Urinary bladder (tissue), 4 donors: ENCODE data around the gene CHAD. TPM values are rescaled to one million over a fixed set of nuclear protein-coding genes. Genes with fewer than 3 reads are reported as not detected.
"Not testable (repeated sequence)": the region's sequence is repeated elsewhere in the genome, so short reads cannot be mapped to it uniquely, and the experiment has no call there.

Experiments
- DNase-seq: peaks from one replicate; pipeline ENCODE4 v3.0.0-alpha.2; 2015; ENCODE audit errors: extremely low spot score
- H3K27ac ChIP-seq: one replicate; pipeline ENCODE4 v1.5.1; 2013; ENCODE audit warnings: low read depth, mild to moderate bottlenecking, moderate library complexity
- H3K36me3 ChIP-seq: one replicate; pipeline ENCODE4 v1.6.1; 2013; ENCODE audit warnings: mild to moderate bottlenecking, moderate library complexity; ENCODE audit not compliant: insufficient read depth
- H3K4me1 ChIP-seq: one replicate; pipeline ENCODE4 v1.6.1; 2013; ENCODE audit warnings: mild to moderate bottlenecking, moderate library complexity; ENCODE audit not compliant: insufficient read depth
- H3K4me3 ChIP-seq: one replicate; pipeline ENCODE4 v1.5.1; 2013; ENCODE audit warnings: low read depth, low read length
- WGBS: extraction: QIAGEN DNeasy Blood & Tissue Kit; methylation state at CpG from one replicate; pipeline ENCODE4 v1.1.7; 2013; 5-methylcytosine and 5-hydroxymethylcytosine counted together
- polyA plus RNA-seq: library from polyadenylated mRNA; stranded (reverse); fragments of 200-250 nt; gene quantifications from one replicate; pipeline ENCODE4 v1.2.3, GENCODE V29; 2013
- total RNA-seq: library from RNA; depleted of rRNA; stranded (reverse); fragments of >200 nt; gene quantifications from one replicate; pipeline ENCODE4 v1.2.3, GENCODE V29; 2014
- donor health status: healthy with polysubstance abuse.
- donor health status: healthy.

CHAD gene
- total and polyA plus RNA-seq, 2 donors = 0.32 TPM; not detected in 1

DNA sequence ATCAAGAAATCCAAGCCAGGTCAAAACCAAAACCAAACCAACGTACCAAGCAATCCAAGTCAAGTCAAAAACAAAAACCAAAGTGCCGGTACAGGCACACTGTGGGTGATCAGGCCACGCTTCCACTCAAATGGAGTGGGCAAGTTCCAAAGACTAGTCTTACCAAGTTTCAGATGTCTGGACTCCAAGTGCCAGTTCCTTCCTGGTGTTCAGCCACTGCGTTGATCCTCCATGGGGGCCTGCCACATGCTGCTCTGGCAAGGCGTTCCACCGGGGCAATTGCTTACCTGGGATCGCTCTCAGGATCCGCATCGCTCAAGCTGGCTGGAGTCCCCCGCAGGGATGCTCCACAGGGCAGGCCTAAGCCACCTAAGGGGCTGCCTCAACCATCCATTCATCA is 49.1 kb downstream of the CHAD start:
- not testable (repeated sequence) for H3K36me3 ChIP-seq
- WGBS = 97% methylated on average over 10 of the region's 10 CpGs

DNA sequence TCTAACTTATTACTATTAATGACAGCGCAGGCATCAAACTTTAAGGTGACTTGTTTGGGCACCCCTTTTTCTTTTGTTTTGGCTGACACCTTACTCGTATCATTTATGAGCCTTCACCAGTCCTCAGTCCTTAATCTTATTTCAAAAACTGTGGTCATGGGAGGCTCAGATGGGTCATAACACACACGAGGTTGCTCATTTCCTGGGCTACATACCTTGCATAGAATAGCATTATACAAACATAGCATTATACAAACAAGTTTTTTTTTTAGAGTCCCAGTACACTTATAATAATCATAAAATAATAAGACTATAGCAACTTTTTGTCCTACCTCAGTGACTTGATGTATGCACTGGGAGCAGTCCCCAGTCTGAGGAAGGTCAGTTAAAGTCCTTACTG is 53.9 kb downstream of the CHAD start:
- no peak overlapping the region for H3K27ac ChIP-seq
- H3K4me1 ChIP-seq = no peaks in the 10 kb centered on the region
- no peaks in the 10 kb centered on the region for H3K36me3 ChIP-seq
- WGBS = 61% methylated on average over 3 of the region's 3 CpGs
- H3K4me3 ChIP-seq = no peak overlapping the region
- no peak for DNase-seq

More for the DNA sequence above, 49.1 kb downstream of the CHAD start:
- H3K4me1 ChIP-seq, H3K4me3 ChIP-seq, H3K27ac ChIP-seq, DNase-seq: not testable (repeated sequence)

Other genes with a start within 250 kb of the CHAD start
- gene TMEM92, start 194.4 kb downstream of the CHAD start, total RNA-seq = 1.0 TPM
- 2.5 TPM for gene TMEM92, start 194.4 kb downstream of the CHAD start, polyA plus RNA-seq
- 17.6 TPM for gene XYLT2, start 122.8 kb downstream of the CHAD start, total RNA-seq
- 27.8 TPM for gene XYLT2, start 122.8 kb downstream of the CHAD start, polyA plus RNA-seq
- gene MRPL27, start 95.7 kb downstream of the CHAD start, total RNA-seq = 38.6 TPM
- 99.6 TPM for gene MRPL27, start 95.7 kb downstream of the CHAD start, polyA plus RNA-seq
- gene EME1, start 95.7 kb downstream of the CHAD start, total RNA-seq = 2.7 TPM
- 0.29 TPM for gene EME1, start 95.7 kb downstream of the CHAD start, polyA plus RNA-seq
- gene LRRC59, start 71.4 kb downstream of the CHAD start, total RNA-seq = 62.5 TPM
- gene LRRC59, start 71.4 kb downstream of the CHAD start, polyA plus RNA-seq = 48.3 TPM
- 23.2 TPM for gene ACSF2, start 42.7 kb downstream of the CHAD start, total RNA-seq
- gene ACSF2, start 42.7 kb downstream of the CHAD start, polyA plus RNA-seq = 32.6 TPM
- gene RSAD1, start 10.0 kb upstream of the CHAD start, total RNA-seq = 17.0 TPM
- 29.2 TPM for gene RSAD1, start 10.0 kb upstream of the CHAD start, polyA plus RNA-seq
- 1.3 TPM for gene MYCBPAP, start 39.6 kb upstream of the CHAD start, total RNA-seq
- gene MYCBPAP, start 39.6 kb upstream of the CHAD start, polyA plus RNA-seq = 0.23 TPM
- 4.4 TPM for gene EPN3, start 63.9 kb upstream of the CHAD start, total RNA-seq
- gene EPN3, start 63.9 kb upstream of the CHAD start, polyA plus RNA-seq = 5.6 TPM
- gene SPATA20, start 78.3 kb upstream of the CHAD start, total RNA-seq = 32.5 TPM
- 32.6 TPM for gene SPATA20, start 78.3 kb upstream of the CHAD start, polyA plus RNA-seq
- gene CACNA1G, start 91.8 kb upstream of the CHAD start, total RNA-seq = 6.6 TPM
- 0.15 TPM for gene CACNA1G, start 91.8 kb upstream of the CHAD start, polyA plus RNA-seq
- gene ABCC3, start 166.0 kb upstream of the CHAD start, total RNA-seq = 6.9 TPM
- gene ABCC3, start 166.0 kb upstream of the CHAD start, polyA plus RNA-seq = 13.4 TPM
- gene ANKRD40, start 239.0 kb upstream of the CHAD start, total RNA-seq = 37.6 TPM
- 34.0 TPM for gene ANKRD40, start 239.0 kb upstream of the CHAD start, polyA plus RNA-seq